Fibroblast of lung (primary cell): ENCODE results near the gene ST6GALNAC6. TPM values are rescaled to one million over a fixed set of nuclear protein-coding genes. Genes with fewer than 3 reads are reported as not detected.

ENCODE experiments used
- DNase-seq, 2 donors: peaks; one replicate each; pipeline versions ENCODE4 v3.0.0 to v3.0.0-alpha.2; 2010; ENCODE audit warnings: low read depth in 2 of 2
- H2AFZ ChIP-seq: 2 replicates; pipeline ENCODE4 v1.5.1; 2012; ENCODE audit warnings: low read length, control low read depth, inconsistent platforms
- H3K27ac ChIP-seq: 2 replicates; pipeline ENCODE4 v1.5.1; 2011; ENCODE audit warnings: low read length, control low read depth; ENCODE audit not compliant: insufficient read depth
- H3K27me3 ChIP-seq: 2 replicates; pipeline ENCODE4 v1.5.1; 2011; ENCODE audit warnings: mild to moderate bottlenecking, low read length; ENCODE audit not compliant: control insufficient read depth, insufficient read depth
- H3K36me3 ChIP-seq: 2 replicates; pipeline ENCODE4 v1.5.1; 2011; ENCODE audit warnings: low read length; ENCODE audit not compliant: control insufficient read depth, insufficient read depth
- H3K4me1 ChIP-seq: 2 replicates; pipeline ENCODE4 v1.5.1; 2011; ENCODE audit warnings: low read length; ENCODE audit not compliant: control insufficient read depth, insufficient read depth; ENCODE audit errors: extremely low read depth
- H3K4me2 ChIP-seq: 2 replicates; pipeline ENCODE4 v1.5.1; 2011; ENCODE audit warnings: low read length, control low read depth; ENCODE audit not compliant: insufficient read depth; ENCODE audit errors: extremely low read depth
- H3K4me3 ChIP-seq, 4 experiments: fragments of 200-600 bp in 1 of 4; sonication (generic) in 1 of 4; replicated peaks in 1 of 4; 2 replicates each; pipeline ENCODE4 v1.5.1; 2011 to 2016; ENCODE audit warnings: low read length in 4 of 4, low read depth in 3 of 4, mild to moderate bottlenecking in 3 of 4, control low read depth in 2 of 4, inconsistent platforms in 1 of 4, mixed read lengths in 1 of 4; ENCODE audit not compliant: insufficient read depth in 1 of 4; ENCODE audit errors: control extremely low read depth in 1 of 4
- H3K79me2 ChIP-seq: 2 replicates; pipeline ENCODE4 v1.5.1; 2012; ENCODE audit warnings: mild to moderate bottlenecking, low read length, inconsistent platforms; ENCODE audit not compliant: control insufficient read depth, insufficient read depth
- H3K9ac ChIP-seq: 2 replicates; pipeline ENCODE4 v1.5.1; 2011; ENCODE audit warnings: mild to moderate bottlenecking, low read length, control low read depth; ENCODE audit not compliant: insufficient read depth
- H3K9me3 ChIP-seq: 2 replicates; pipeline ENCODE4 v1.5.1; 2012; ENCODE audit warnings: low read depth, low read length; ENCODE audit not compliant: control insufficient read depth, insufficient read depth
- H4K20me1 ChIP-seq: 2 replicates; pipeline ENCODE4 v1.5.1; 2011; ENCODE audit warnings: low read length; ENCODE audit not compliant: control insufficient read depth, insufficient read depth; ENCODE audit errors: extremely low read depth
- CTCF ChIP-seq, 2 donors: IDR thresholded peaks in 1 of 2; conservative IDR thresholded peaks in 1 of 2; 1 replicate in 1 of 2; 2 replicates in 1 of 2; pipeline ENCODE4 v1.5.1; 2011 to 2012; ENCODE audit warnings: low read length in 2 of 2, control low read depth in 1 of 2, inconsistent platforms in 1 of 2, low read depth in 1 of 2, mild to moderate bottlenecking in 1 of 2
- EZH2 ChIP-seq: IDR thresholded peaks from 2 replicates; pipeline ENCODE4 v1.5.1; 2012; ENCODE audit warnings: low read length, control low read depth, mild to moderate bottlenecking; ENCODE audit errors: missing control alignments
- polyA minus RNA-seq: library from RNA; depleted of rRNA, polyadenylated mRNA; stranded (reverse); fragments of >200 nt; gene quantifications from 2 replicates; pipeline ENCODE4 v1.2.3, GENCODE V29; 2011; ENCODE audit warnings: low replicate concordance
- polyA plus RNA-seq, 2 donors: library from polyadenylated mRNA; depleted of rRNA in 1 of 2; stranded (reverse) in 1 of 2; unstranded in 1 of 2; fragments of >200 nt; gene quantifications; 2 replicates each; pipeline ENCODE4 v1.2.1, GENCODE V29; 2011 to 2012; ENCODE audit warnings: missing spikeins in 1 of 2
- total RNA-seq: library from RNA; depleted of rRNA; stranded (reverse); fragments of >200 nt; gene quantifications from 2 replicates; pipeline ENCODE4 v1.2.1, GENCODE V29; 2014

The ST6GALNAC6 gene
- 60.9 and 69.5 TPM in 2 replicates for total RNA-seq
- 53.3 and 56.0 TPM in 2 replicates for polyA plus RNA-seq
- polyA plus RNA-seq (2012) = 74.8 and 76.3 TPM in 2 replicates
- 129 and 139 TPM in 2 replicates for polyA minus RNA-seq

- Histone ChIP-seq H2AFZ (no peak within 1 kb of the TSS), H3K79me2 (peaks cover 20% of the 10 kb centered on the region), H3K4me1 (peaks cover 30% of the 10 kb centered on the region), H3K9ac (peak within 1 kb of the TSS; percentile 98), H3K27ac (peak within 1 kb of the TSS; percentile 98), H3K4me3 (peak within 1 kb of the TSS; percentile 74 to 91 (median 85)), H3K36me3 (peaks cover 20% of the 10 kb centered on the region), H3K9me3 (no peaks in the 10 kb centered on the region), H3K27me3 (no peaks in the 10 kb centered on the region), H4K20me1 (no peaks in the 10 kb centered on the region), H3K4me2 (peak within 1 kb of the TSS; percentile 80)
- no peak for TF ChIP-seq CTCF (conservative IDR thresholded peaks at IDR 0.05 in 1 of 2, IDR thresholded peaks at IDR 0.05 in 1 of 2; ENCODE audit: low read depth in 1 of 2, low read length in 2 of 2)
- no peak for TF ChIP-seq EZH2
- DNase-seq = peak; percentile 71
Observed at GRCh38 chr9:127899128-127899943, at the start of gene ST6GALNAC6. Gene ST6GALNAC6 (minus strand): TSS chr9:127899603. CDS start chr9:127897981, 1,622 bp downstream.

GRCh38 chr9:127947841-127948710, 48.7 kb upstream of the ST6GALNAC6 start:
- Histone ChIP-seq H3K27me3 (no peaks in the 10 kb centered on the region), H3K27ac (no peak overlapping the region), H3K4me1 (no peaks in the 10 kb centered on the region), H3K9me3 (no peaks in the 10 kb centered on the region), H3K4me2 (no peak overlapping the region), H3K79me2 (no peaks in the 10 kb centered on the region), H3K4me3 (no peak overlapping the region), H4K20me1 (no peaks in the 10 kb centered on the region), H3K36me3 (peaks cover 12% of the 10 kb centered on the region), H3K9ac (no peak overlapping the region), H2AFZ (no peak overlapping the region)
- no peak for TF ChIP-seq EZH2
- TF ChIP-seq CTCF (conservative IDR thresholded peaks at IDR 0.05 in 1 of 2, IDR thresholded peaks at IDR 0.05 in 1 of 2; ENCODE audit: low read depth in 1 of 2, low read length in 2 of 2) = no peak
- no peak for DNase-seq

- H3K9me3 ChIP-seq = no peaks in the 10 kb centered on the region
- no peaks in the 10 kb centered on the region for H3K27me3 ChIP-seq
- H3K36me3 ChIP-seq = peaks cover 12% of the 10 kb centered on the region
- H4K20me1 ChIP-seq = no peaks in the 10 kb centered on the region
- no peaks in the 10 kb centered on the region for H3K79me2 ChIP-seq
- H2AFZ ChIP-seq = no peak overlapping the region
- no peak overlapping the region for H3K4me2 ChIP-seq
- no peak for TF ChIP-seq EZH2
- TF ChIP-seq CTCF (conservative IDR thresholded peaks at IDR 0.05 in 1 of 2, IDR thresholded peaks at IDR 0.05 in 1 of 2; ENCODE audit: low read depth in 1 of 2, low read length in 2 of 2) = no peak
- no peak overlapping the region for H3K4me3 ChIP-seq
- H3K27ac ChIP-seq = no peak overlapping the region
- DNase-seq = no peak
- H3K4me1 ChIP-seq = no peaks in the 10 kb centered on the region
- H3K9ac ChIP-seq = no peak overlapping the region
Observed at GRCh38 chr9:127946728-127947127, 47.3 kb upstream of the ST6GALNAC6 start.
